ENCODE data around the gene TEX22.

GRCh38 chr14:105450123-105450505, 51.8 kb downstream of the TEX22 start:
- TF ChIP-seq CTCF (IDR thresholded peaks at IDR 0.05) (no peak), EZH2 (IDR thresholded peaks at IDR 0.05; ENCODE audit: borderline replicate concordance, insufficient read depth, low read depth, low read length, poor library complexity, severe bottlenecking) (no peak)
